HG02588 (cell line): ENCODE data around the gene GSPT1.
"Not testable (repeated sequence)": the region's sequence is repeated elsewhere in the genome, so short reads cannot be mapped to it uniquely, and the experiment has no call there.

Source experiments
- ATAC-seq: cut with Tn5 transposase; IDR thresholded peaks from one replicate; pipeline ENCODE4 v1.9.1; 2021; ENCODE audit warnings: mild to moderate bottlenecking, moderate library complexity; ENCODE audit not compliant: unreplicated experiment

The GSPT1 gene

DNA sequence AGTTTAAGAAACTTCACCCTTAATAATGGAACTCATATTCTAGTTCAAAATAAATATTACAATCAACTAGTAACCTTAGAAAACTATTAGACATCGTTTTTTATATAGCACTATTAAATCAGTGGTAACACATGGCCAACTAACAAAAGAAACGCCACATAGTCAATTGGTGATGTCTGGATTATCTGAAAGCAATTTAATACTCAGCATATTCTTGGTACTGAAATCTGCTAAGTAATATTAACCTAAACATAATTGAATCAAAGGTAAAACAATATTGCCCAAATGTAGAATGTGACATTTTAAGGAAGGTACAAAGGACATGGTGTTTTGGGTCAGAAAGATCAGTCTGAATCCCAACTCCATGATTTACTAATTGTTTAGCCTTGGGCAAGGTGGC lies 53.3 kb downstream of the GSPT1 start:
- ATAC-seq, result no peak

DNA sequence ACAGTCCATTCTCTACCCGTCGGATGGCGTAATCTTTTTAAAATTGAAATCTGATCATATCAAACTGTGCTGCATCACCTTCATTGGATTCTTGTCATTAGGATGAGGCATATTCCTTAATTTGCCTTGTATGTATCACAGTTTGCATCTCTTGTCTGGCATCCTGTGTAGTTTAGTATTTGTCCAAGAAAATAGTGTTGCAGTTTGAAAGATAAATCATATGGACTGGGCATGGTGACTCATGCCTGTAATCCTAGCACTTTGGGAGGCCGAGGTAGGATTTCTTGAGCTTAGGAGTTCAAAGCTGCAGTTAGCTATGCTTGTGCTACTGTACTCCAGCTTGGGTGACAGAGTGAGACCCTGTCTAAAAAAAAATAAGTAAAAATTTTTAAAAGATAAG lies 58.6 kb downstream of the GSPT1 start:
- no peak for ATAC-seq

DNA sequence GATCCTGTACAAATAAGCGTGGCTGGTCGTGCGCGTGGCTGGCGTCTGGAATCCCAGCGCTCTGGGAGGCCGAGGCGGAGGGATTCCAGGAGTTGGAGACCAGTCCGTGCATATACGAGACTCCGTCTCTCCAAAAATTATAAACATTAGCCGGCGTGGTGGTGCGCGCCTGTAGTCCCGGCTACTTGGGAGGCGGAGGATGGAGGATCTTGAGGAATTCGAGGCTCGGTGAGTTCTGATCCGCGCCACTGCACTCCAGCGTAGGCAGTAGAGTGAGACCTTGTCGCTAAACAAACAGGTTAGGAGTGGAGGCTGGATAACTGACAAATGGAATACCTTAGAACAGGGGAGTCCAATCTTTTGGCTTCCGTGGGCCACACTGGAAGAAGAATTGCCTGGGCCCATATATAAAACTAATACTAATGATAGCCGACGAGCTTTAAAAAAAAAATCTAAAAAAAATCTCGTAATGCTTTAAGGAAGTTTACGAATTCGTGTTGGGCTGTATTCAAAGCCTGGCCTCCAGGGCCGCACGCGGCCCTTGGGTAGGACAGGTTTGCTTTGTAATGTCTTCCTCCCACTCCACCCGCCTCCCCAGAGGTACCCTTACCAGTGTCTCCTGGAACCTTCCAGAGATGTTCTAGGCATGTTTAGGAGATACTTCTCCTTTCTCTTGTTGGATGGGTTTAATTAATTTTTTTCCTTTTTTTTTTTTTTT lies 63.5 kb downstream of the GSPT1 start:
- no peak for ATAC-seq

DNA sequence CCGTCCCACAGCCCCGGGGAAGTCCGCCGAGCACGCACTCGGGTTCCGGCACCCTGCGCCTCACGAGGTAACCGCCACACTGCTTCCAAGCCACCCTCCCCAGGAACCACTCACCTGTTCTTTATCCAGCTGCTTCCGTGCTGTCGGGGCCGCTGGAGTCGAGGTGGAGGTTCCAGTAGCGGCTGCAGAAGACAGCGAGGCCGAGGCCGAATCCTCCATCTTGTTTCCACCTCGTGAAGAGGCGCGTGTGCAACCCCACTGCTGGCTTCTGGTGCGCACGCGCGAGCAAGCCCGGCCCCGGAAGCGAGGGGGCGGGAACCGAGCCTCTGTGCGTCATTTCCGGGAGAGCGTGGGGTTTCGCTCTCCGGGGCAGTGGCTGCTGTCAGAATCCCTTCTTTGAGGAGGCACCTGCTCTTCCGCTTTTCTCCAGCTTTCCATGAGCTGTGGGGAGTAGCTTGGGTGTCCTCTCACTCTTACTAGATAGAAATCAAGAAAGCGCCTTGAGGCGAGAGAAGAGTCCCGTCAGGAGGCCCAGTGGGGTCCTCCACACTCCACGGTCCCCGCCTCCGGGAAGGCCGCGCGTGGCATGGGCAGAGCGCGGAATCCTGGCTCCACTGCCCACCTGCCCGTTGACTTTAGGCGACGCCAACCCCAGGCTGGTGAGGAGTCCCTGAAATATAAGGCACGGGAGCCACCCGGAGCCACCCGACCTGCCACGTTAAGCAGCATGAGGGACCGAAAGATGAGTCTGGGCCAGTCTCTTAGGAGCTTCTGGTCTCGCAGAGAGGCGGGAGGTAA lies 64.3 kb downstream of the GSPT1 start, which contains the start of gene RSL1D1:
RSL1D1 (minus strand) TSS at position 249 of the 798 bp plus-strand sequence; CDS start at position 219, 30 bp downstream.
- peak; percentile 83 for ATAC-seq

DNA sequence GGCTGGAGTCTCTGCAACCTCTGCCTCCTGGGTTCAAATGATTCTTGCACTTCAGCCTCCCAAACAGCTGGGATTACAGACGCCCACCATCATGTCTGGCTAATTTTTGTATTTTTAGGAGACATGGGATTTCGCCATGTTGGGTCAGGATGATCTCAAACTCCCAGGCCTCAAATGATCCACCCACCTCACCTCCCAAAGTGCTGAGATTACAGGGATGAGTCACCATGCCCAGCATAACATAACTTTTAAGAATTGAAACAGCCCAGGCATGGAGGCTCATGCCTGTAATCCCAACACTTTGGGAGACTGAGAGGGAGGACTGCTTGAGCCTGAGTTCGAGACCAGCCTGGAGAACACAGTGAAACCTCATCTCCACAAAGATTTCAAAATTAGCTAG lies 66.9 kb downstream of the GSPT1 start:
- ATAC-seq, result no peak

DNA sequence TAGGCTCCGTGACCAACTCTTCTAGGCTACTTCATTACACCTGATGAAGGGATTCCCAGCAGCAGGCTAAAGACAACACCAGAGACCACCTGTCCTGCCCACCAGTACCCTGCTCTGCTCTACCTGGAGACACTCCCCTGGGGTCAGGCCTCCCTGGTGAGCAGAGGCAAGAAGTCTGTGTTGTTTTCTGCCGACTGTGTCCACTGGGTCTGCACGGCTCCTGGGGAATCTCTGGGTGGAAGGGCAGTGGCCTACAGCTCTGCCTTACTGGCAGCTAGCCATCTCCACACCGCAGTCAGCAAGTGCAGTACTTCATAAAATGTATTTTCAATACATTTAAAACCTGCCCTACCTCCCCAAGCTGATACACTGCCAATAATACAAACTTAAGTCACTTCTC lies 71.3 kb downstream of the GSPT1 start:
- ATAC-seq, result no peak

DNA sequence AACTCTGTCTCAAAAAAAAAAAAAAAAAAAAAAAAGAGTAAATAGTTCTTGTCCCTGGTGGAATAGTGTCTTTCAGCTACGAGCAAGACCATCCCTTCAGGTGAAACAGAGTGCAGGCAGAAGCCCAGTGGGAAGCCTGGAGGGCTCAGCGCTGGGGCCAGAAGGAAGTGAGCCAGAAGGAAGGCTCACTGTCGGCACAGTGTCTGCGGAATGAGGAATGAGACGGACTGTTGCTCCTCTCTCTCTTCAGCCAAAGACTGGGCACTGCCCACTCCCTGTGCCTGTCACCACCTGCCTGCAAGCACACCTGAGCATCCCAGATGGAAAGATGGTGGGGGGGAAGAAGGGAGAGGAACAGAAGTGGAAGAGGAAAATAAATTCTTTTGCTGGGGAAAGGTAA lies 71.9 kb downstream of the GSPT1 start:
- ATAC-seq, result no peak

DNA sequence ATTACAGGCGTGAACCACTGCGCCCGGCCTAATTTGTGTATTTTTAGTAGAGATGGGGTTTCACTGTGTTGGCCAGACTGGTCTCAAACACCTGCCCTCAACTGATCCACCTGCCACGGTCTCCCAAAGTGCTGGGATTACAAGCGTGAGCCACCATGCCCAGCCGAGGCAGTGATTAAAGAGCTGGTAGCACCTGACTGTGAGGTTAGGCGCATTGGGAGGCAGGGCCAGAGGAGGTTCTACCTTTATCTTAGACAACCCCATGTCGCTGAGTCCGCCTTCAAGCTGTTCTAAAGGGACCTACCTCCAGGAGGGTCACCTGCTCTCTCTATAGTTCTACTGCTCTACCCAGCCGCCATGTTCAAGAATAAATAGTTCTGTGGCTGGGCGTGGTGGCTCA lies 72.5 kb downstream of the GSPT1 start:
- no peak for ATAC-seq

DNA sequence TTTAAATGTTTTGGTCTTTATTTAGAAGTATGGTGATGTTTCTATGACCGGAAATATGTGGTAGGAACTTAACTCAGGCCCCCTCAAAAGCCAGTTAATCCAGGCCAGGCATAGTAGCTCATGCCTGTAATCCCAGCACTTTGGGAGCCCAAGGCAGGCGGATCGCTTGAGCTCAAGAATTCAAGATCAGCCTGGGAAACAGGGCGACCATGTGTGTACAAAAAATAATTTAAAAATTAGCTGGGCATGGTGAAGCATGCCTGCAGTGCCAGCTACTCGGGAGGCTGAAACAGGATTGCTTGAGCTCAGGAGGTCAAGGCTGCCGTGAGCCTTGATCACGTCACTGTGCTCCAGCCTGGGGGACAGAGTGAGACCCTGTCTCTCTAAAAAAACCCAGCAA lies 74.7 kb downstream of the GSPT1 start:
- ATAC-seq, result no peak

DNA sequence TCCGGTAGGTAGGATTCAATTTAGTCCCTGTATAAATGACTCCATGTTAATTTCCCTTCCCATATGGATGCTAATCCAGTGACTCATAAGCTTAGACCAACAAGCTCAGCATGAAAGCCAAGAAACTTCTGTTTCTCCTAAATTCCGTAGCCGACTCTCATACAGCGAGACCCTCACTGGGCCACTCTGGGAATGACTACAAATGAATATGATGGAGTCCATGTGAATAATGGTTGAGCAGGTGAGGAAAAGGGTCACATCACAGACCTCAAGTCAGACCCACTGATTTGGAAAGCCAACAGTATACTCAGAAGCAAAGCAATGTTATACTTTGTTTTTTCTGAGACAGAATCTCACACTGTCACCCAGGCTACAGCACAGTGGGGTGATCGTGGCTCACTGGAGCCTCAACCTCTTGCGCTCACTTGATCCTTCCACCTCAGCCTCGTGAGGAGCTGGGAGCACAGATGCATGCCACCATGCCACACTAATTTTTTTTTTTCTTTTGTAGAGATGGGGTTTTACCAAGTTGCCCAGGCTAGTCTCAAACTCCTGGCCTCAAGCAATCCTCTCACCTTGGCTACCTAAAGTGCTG lies 79.0 kb downstream of the GSPT1 start:
- ATAC-seq, result no peak

DNA sequence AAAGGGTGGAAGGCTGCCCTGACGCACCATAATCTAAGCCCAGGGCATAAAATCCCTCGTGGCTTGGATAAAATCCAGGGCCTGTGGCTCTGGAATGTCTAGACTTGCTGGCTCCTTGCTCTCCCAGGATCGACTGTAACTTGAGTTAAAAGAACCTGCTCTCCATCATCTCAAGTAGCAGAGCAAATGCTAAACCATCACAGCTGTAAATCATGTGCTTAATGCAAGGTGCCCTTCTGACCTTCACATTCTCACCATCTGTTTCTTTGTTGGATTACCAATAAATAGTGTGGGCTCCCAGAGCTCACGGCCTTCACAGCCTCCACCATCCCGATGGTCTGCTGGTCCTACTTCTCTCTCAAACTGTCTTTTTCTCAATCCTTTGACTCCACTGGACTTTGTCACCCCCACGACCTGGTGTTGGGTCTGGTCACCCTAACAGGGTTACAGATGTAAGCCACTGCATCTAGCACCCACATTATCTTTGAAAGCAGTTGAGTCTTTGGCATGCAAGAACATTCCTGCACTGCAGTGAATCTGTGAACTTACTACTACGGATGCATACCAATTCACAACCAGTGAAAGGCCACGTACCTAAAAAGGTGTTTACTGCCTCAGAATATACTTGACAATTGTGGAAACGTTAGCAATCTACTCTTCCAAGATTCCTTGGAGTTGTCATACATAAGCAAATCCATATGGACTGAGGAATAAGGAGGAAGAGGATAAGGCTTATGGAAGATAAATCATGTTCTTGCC lies 79.7 kb downstream of the GSPT1 start:
- ATAC-seq, result no peak

DNA sequence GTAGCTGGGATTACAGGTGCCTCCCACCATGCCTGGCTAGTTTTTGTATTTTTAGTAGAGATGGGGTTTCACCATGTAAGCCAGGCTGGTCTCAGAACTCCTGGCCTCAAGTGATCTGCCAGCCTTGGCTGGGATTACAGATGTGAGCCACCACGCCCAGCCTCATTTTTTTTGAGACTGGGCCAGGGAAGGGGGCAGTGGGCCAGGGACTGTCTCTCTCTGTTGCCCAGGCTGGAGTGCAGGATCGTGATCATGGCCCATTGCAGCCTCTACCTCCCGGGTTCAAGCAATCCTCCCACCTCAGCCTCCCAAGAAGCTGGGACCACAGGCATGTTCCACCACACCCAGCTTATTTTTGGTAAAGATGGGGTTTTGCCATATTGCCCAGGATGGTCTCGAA lies 80.4 kb downstream of the GSPT1 start:
- no peak for ATAC-seq

DNA sequence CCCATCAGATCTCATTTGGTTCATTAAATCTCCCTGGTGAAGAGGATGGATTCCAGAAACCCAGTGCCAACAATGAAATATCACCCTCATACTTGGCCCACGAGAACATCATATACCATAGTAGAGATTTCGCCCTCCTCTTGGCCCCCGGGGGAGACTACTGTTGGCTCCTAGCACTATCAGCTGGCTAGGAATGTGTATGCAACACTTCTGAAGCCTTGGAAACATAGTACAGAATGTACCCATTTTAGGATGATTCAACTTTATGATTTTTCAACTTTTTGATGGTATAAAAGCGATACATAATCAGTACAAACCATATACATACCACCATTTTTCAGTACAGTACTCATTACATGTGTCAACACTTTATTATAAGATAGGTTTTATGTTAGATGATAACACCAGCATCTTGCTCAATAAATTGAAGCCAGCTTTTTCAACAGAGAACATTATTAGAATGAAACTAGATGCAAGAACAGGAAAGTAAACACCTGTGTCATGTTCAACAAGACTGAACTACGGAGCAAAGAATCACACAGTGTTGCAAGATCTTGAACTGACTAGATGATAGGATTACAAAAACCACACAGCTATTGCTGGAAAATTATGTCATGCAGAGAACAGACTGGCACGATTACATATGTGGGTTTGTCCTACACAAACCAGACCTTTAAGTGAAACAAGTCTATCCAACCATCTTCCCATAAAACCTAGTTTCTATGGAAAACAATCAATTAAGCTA lies 81.6 kb downstream of the GSPT1 start:
- no peak for ATAC-seq

DNA sequence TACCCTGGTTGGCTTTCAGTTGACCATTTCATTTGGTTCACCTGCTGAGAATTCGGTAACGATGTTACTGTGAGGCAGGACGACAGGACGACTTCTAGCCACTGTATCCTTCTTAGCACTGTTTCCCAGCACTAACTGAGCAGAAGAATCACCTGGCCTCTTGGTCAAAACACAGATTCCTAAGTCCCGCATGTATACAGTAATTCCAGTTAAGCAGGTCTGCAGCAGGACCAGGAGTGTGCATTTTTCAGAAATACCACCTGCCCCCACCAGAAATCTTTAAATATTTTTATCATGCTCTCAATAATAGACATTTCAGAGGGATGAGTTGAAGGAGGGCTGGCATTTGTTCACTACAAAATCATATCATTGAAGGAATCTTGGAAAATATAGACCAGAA lies 87.1 kb downstream of the GSPT1 start:
- ATAC-seq, result no peak

DNA sequence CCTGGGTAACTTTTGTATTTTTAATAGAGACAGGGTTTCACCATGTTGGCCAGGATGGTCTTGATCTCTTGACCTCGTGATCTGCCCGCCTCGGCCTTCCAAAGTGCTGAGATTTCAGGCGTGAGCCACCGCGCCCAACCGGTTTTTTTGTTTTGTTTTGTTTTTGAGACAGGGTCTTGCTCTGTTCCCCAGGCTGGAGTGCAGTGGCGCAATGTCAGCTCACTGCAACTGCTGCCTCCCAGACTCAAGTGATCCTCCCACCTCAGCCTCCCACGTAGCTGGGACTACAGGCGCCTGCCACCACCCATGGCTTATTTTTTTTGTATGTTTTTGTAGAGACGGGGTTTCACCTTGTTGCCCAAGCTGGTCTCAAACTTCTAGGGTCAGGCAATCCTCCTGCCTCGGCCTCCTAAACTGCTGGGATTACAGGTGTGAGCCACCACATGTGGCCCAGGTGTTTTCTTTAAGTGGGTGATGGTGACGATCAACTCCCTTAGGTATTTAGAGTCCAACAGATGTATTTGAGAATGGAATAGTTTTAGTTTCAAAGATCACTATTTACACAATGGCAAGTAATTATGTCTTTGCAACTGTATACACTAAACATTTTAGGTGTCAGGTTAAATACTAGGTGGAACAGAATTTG lies 90.1 kb downstream of the GSPT1 start:
- not testable (repeated sequence) for ATAC-seq

DNA sequence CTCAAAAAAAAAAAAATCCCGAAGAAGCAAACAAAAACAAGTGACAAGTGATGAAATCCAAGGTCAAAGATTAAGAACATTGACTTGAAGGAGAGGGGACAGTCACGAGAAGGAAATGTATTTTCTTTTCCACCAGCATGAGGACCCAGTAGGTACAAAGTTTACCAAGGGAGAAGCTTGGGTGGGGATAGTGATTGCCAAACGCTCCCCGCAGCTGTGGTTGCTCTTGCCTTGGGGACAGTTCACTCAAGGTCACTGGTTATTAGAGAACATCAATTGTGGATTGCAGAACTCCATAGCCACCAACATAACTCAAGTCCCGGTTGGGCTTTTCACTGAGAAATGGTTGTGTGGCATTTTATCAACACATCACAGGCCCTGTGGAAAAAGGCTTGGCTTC lies 91.4 kb downstream of the GSPT1 start:
- no peak for ATAC-seq

DNA sequence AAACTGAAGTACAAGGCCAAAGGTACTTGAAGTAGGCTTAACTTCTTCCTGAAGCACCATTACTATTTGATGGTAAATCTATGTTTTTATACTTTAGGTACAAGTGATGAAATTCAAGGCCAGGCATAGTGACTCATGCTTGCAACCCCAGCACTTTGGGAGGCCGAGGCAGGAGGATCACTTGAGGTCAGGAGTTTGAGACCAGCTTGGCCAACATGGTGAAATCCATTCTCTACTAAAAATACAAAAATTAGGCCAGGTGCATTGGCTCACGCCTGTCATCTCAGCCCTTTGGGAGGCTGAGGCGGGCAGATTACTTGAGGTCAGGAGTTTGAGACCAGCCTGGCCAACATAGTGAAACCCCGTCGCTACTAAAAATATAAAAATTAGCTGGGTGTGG lies 92.1 kb downstream of the GSPT1 start:
- ATAC-seq, result not testable (repeated sequence)

DNA sequence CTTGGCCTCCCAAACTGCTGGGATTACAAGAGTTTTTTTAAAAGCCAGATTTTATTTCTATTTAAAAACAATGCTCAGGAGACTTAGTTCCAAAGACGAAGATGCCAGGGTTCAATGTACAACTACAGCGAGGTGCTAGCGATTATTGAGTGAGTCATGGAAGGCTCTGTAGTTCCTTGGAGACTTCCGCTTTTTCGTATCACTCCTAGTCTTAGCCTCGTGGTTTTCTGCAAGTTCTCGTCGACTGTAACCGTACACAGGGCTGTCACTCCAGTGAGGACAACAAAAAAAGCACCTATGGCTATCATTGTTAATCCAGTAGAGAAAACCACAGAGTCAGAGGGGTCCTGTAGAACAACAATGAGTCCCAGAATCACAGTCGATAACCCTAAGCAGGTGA lies 96.0 kb downstream of the GSPT1 start:
- no peak for ATAC-seq

DNA sequence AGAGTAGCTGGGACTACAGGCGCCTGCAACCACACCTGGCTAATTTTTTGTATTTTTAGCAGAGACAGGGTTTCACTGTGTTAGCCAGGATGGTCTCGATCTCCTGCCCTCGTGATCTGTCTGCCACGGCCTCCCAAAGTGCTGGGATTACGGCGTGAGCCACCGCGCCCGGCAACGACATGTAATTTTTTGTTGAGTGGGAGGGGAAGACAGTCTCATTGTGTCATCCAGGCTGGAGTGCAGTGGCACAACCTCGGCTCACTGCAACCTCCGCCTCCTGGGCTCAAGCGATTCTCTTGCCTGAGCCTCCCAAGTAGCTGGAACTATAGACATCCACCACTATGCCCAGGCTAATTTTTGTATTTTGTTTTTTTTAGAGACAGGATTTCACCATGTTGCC lies 96.8 kb downstream of the GSPT1 start:
- ATAC-seq, result not testable (repeated sequence)
